OCI-LY3 (cell line): ENCODE data around the gene MARCHF9.
"Not testable (repeated sequence)": the region's sequence is repeated elsewhere in the genome, so short reads cannot be mapped to it uniquely, and the experiment has no call there.

ENCODE experiments used
- H2AFZ ChIP-seq: fragments of 200-600, 300-600 bp; shearing (Covaris generic); 2 replicates; pipeline ENCODE4 v1.6.0; 2014; ENCODE audit warnings: antibody characterized with exemption, low read depth, low read length
- H3K27ac ChIP-seq: fragments of 200-600, 300-600 bp; sonication (generic); 2 replicates; pipeline ENCODE4 v1.5.1; 2014; ENCODE audit warnings: mild to moderate bottlenecking, low read length, moderate library complexity, mixed read lengths
- H3K27me3 ChIP-seq: fragments of 200-600, 300-600 bp; sonication (generic); 2 replicates; pipeline ENCODE4 v1.6.1; 2014; ENCODE audit warnings: low read depth, low read length, mixed read lengths
- H3K36me3 ChIP-seq: fragments of 200-600, 300-600 bp; sonication (generic); replicated peaks from 2 replicates; pipeline ENCODE3; 2014; ENCODE audit warnings: low read depth, low read length, mixed read lengths
- H3K4me1 ChIP-seq: fragments of 300-600, 200-600 bp; sonication (generic); 2 replicates; pipeline ENCODE4 v1.6.1; 2014; ENCODE audit warnings: low read length, mixed read lengths
- H3K4me2 ChIP-seq: fragments of 200-600, 300-600 bp; sonication (generic); 2 replicates; pipeline ENCODE4 v1.6.1; 2014; ENCODE audit warnings: low read length, mixed read lengths
- H3K4me3 ChIP-seq: fragments of 300-600, 200-600 bp; sonication (generic); 2 replicates; pipeline ENCODE4 v1.5.1; 2014; ENCODE audit warnings: antibody characterized with exemption, mild to moderate bottlenecking, low read length, moderate library complexity
- H3K79me2 ChIP-seq: fragments of 300-600, 200-600 bp; shearing (Covaris generic); 2 replicates; pipeline ENCODE4 v1.6.1; 2014; ENCODE audit warnings: mild to moderate bottlenecking, low read length, mixed read lengths
- H3K9ac ChIP-seq: fragments of 300-600, 200-600 bp; shearing (Covaris generic); 2 replicates; pipeline ENCODE4 v1.6.0; 2014; ENCODE audit warnings: mild to moderate bottlenecking, low read length, moderate library complexity
- H3K9me3 ChIP-seq: fragments of 200-600, 300-600 bp; shearing (Covaris generic); 2 replicates; pipeline ENCODE4 v1.6.1; 2014; ENCODE audit warnings: low read length, mixed read lengths; ENCODE audit not compliant: insufficient read depth
- H4K20me1 ChIP-seq: fragments of 200-600, 300-600 bp; sonication (generic); 2 replicates; pipeline ENCODE4 v1.6.1; 2016; ENCODE audit warnings: low read length, mixed read lengths; ENCODE audit not compliant: insufficient read depth
- EZH2phosphoT487 ChIP-seq: fragments of 200-600 bp; shearing (Covaris generic); IDR thresholded peaks from 2 replicates; pipeline ENCODE4 v1.6.1; 2018; ENCODE audit warnings: antibody characterized with exemption, mixed run types, low read depth
- TF ChIP-seq, protein P1 (sequence below): fragments of 200-600, 300-600 bp; sonication (generic); IDR thresholded peaks from 2 replicates; pipeline ENCODE4 v1.5.1; 2014; ENCODE audit warnings: antibody characterized with exemption, low read length, low read depth

MARCHF9 gene

DNA sequence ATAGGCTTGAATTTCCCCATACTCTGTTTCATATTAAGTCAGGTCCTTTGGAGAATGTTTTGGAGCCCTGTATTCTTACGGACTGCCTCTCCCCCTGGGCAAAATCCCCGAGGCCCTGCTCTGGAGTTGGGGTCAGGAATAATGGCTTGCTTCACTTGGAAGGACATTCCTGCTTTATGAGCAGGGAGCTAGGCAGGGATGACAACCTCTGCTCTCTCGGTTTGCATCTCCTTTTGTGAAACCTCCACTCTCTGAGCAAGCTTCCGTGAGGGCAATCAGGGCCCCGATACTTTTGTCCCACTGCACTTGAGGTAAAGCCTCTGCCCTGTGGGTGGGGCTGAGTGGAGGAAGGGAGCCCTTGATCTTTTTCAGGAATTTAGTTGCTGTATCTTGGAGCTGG, 41.7 kb upstream of the MARCHF9 start:
- H3K9ac ChIP-seq: no peak overlapping the region
- H3K9me3 ChIP-seq: no peaks in the 10 kb centered on the region
- no peak overlapping the region for H3K27ac ChIP-seq
- no peaks in the 10 kb centered on the region for H3K79me2 ChIP-seq
- H2AFZ ChIP-seq: no peak overlapping the region
- no peak overlapping the region for H3K4me3 ChIP-seq
- H3K36me3 ChIP-seq: peaks cover 12% of the 10 kb centered on the region
- no peaks in the 10 kb centered on the region for H3K27me3 ChIP-seq
- peaks cover 5% of the 10 kb centered on the region for H3K4me1 ChIP-seq
- H3K4me2 ChIP-seq: no peak overlapping the region
- TF ChIP-seq, protein P1, sequence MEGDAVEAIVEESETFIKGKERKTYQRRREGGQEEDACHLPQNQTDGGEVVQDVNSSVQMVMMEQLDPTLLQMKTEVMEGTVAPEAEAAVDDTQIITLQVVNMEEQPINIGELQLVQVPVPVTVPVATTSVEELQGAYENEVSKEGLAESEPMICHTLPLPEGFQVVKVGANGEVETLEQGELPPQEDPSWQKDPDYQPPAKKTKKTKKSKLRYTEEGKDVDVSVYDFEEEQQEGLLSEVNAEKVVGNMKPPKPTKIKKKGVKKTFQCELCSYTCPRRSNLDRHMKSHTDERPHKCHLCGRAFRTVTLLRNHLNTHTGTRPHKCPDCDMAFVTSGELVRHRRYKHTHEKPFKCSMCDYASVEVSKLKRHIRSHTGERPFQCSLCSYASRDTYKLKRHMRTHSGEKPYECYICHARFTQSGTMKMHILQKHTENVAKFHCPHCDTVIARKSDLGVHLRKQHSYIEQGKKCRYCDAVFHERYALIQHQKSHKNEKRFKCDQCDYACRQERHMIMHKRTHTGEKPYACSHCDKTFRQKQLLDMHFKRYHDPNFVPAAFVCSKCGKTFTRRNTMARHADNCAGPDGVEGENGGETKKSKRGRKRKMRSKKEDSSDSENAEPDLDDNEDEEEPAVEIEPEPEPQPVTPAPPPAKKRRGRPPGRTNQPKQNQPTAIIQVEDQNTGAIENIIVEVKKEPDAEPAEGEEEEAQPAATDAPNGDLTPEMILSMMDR: no peak
- TF ChIP-seq EZH2phosphoT487: no peak
- no peaks in the 10 kb centered on the region for H4K20me1 ChIP-seq

DNA sequence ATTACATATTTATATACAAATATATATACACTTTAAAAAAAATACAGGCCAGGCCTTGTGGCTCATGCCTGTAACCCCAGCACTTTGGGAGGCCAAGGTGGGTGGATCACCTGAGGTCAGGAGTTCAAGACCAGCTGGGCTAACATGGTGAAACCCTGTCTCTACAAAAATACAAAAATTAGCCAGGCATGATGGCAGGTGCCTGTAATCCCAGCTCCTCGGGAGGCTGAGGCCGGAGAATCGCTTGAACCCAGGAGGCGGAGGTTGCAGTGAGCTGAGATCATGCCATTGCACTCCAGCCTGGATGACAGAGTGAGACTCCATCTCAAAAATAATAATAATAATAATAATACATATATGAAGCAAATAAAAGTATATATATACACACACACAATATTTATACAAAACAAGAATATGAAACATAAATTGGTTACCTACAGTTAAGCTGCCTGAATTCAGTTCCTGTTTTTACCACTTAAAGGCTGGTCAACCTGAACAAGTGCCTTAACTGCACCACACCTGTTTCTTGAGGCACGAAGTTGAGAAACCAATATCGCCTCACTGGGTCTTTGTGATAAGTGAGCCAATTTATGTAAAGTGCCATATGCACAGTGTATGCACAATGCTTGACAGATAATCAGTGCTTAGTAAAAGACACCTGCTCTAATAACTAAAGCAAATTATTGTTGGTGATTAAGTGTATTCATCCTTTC, 39.7 kb upstream of the MARCHF9 start:
- not testable (repeated sequence) for H2AFZ ChIP-seq
- H3K36me3 ChIP-seq: peaks cover 12% of the 10 kb centered on the region

DNA sequence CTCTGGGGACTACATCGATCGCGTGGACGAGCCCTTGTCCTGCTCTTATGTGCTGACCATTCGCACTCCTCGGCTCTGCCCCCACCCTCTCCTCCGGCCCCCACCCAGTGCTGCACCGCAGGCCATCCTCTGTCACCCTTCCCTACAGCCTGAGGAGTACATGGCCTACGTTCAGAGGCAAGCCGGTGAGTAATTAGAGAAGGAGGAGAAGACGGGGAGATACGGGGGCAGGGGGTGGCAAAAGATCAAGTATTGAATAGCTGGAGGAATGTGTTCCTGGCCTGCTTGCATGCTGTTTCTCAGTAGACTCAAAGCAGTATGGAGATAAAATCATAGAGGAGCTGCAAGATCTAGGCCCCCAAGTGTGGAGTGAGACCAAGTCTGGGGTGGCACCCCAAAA, 39.1 kb upstream of the MARCHF9 start:
- TF ChIP-seq, protein P1: no peak
- TF ChIP-seq EZH2phosphoT487: no peak
- no peak overlapping the region for H2AFZ ChIP-seq
- no peaks in the 10 kb centered on the region for H3K27me3 ChIP-seq
- H3K9me3 ChIP-seq: no peaks in the 10 kb centered on the region
- H3K36me3 ChIP-seq: peaks cover 12% of the 10 kb centered on the region
- no peaks in the 10 kb centered on the region for H3K4me1 ChIP-seq
- H4K20me1 ChIP-seq: no peaks in the 10 kb centered on the region
- H3K4me2 ChIP-seq: no peak overlapping the region
- H3K79me2 ChIP-seq: no peaks in the 10 kb centered on the region
- H3K27ac ChIP-seq: no peak overlapping the region
- H3K4me3 ChIP-seq: no peak overlapping the region
- H3K9ac ChIP-seq: no peak overlapping the region

More for the DNA sequence above, 39.7 kb upstream of the MARCHF9 start:
- H3K4me2 ChIP-seq, H3K27me3 ChIP-seq, H3K27ac ChIP-seq, H3K79me2 ChIP-seq, H3K4me1 ChIP-seq, H3K9me3 ChIP-seq, H3K9ac ChIP-seq, H4K20me1 ChIP-seq, H3K4me3 ChIP-seq: not testable (repeated sequence)

DNA sequence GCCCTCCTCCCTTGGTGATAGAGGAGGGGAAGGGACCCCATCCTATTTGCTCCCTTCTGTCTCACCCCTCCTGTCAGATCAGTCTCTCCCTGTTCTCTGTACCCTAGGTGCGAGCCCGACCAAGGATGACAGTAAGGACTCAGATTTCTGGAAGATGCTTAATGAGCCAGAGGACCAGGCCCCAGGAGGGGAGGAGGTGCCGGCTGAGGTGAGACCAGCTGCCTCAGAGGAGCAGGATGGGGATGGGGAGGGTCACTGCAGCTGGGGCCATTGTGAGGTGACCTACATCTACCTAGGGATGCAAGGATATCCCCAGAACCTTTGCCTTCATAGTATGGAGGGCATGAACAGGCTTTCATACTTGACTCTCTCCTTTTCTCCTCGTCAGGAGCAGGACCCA, 38.6 kb upstream of the MARCHF9 start:
- no peak overlapping the region for H3K27ac ChIP-seq

More for the DNA sequence above, 38.6 kb upstream of the MARCHF9 start:
- H3K9ac ChIP-seq: no peak overlapping the region
- no peaks in the 10 kb centered on the region for H3K4me1 ChIP-seq
- H3K9me3 ChIP-seq: no peaks in the 10 kb centered on the region
- no peak for TF ChIP-seq EZH2phosphoT487
- TF ChIP-seq, protein P1: no peak
- no peak overlapping the region for H3K4me2 ChIP-seq
- H4K20me1 ChIP-seq: no peaks in the 10 kb centered on the region
- H3K79me2 ChIP-seq: no peaks in the 10 kb centered on the region
- H3K27me3 ChIP-seq: no peaks in the 10 kb centered on the region
- H2AFZ ChIP-seq: no peak overlapping the region
- H3K4me3 ChIP-seq: no peak overlapping the region
- H3K36me3 ChIP-seq: peaks cover 16% of the 10 kb centered on the region
